NCI-H187 treated with DMSO at 0.1 percent for 48 hours (cell line): ENCODE data around the gene PRDM16.

Experiments
- DNase-seq: peaks from one replicate; lab custom pipeline; 2025; lab: John Stamatoyannopoulos, UW

Gene PRDM16

DNA sequence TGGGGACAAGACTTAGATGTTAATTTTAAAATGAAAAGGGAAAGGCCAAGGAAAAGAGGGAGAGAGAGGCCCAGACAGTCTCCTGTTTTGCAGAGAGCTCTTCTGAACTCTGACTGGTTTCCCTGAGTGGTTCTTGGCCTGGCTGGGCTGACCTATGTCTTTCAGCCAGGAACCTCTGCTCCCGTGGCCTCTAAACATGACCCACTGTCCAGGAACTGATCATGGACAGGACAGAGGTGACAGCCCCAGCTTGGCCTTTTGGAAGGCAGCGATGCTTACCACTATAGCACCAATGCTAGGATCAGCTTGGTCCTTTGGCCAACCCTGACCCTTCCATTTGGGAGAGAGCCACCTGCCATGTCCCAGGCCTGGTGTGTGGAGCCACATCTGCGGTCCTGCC is 55.2 kb downstream of the PRDM16 start:
- no peak for DNase-seq

DNA sequence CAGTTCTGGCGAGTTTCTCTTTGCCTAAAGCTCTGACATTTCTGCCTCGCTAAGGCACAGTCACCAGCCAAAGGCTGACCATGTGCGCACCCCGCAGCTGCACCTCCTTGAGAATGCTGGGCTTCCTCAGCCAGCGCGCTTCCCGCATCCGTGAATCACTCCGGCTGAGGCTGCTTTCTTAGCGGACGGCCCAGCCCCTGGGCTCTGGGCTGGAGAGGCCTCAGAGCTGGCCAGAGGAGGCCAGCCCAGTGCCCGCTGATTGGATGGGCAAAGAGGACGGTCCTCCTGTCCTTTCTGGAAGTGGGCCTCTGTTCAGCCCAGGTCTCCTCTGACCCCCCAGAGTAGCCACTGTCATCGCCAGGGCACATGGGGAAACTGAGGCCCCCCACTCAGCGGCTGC is 56.1 kb downstream of the PRDM16 start:
- no peak for DNase-seq

- no peak for DNase-seq
Measured at GRCh38 chr1:3125546-3126368, 56.8 kb downstream of the PRDM16 start.

DNA sequence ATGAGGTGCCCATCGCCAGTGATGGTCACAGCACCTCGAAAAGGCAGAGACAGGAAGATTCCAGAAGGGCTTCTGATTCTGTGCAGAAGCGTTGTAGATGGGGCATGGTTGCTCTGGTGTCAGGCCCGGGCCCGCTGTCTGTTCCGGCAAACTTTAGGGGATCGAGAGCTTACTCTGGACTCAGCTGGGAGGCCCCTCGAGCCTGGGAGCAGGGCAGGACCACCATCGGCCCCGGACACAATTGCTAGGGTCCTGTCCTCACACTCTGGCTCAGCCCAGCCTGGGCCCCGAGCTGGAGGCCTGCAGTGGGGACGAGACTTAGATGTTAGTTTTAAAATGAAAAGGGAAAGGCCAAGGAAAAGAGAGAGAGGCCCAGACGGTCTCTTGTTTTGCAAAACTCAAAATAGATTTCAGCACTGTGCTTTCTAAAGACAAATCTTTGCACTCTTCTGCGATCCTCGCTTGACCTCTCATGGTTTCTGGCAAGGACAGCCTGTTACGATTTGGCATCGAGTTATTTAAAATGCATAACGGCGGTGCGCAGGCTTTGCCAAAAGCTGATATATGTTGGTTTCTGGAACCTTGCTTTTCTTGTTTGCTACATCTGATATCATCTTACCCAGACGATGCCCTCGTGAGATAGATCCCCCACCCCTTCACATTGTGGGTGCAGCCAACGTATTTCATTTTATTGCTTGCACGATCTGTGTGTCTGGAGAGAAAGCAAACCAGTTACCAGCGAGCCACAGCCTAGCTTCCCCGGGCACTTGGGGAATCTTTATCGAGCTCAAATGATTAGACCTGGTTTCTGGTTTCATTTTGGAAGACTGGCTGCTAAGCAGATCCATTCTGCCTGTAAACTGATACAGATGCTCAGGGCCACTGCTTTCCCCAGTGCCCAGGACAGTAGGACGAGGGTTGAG is 58.0 kb downstream of the PRDM16 start:
- no peak for DNase-seq

- no peak for DNase-seq
Measured at GRCh38 chr1:3127738-3128137, 58.7 kb downstream of the PRDM16 start.

DNA sequence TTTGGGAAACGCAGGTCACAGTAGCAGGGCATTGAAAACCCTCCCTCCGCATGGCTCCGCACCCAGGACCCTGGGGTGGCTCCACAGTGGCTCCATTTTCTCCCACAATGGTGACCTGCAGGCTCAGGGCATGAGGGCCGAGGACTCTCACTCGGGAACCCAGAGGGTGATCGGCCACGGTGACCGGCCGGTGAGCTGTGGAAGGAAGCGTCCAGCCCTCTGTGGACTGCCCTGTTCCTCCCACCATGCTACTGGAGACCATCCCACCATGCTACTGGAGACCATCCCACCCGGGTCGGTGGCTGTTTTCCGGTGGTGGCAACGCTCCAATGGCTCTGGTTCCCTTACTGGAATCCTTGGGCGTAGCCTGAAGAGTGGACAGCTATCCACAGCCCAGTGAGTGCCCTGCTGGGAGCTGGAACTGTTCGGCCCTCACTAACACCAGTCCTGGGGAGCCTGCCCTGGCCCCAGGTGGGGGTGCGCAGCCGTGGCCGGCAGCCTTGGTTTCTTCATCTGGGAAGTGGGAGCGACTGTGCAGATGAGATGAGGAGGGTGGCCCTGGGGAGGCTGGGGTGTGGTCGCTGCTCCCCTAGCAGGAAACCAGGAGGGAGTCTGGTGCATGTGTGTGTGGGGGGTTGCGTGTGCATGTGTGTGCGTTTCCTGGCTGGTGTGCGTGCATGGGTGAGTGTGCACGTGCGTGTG is 59.6 kb downstream of the PRDM16 start:
- DNase-seq, result no peak

GRCh38 chr1:3129133-3129490 is 60.1 kb downstream of the PRDM16 start:
- DNase-seq, result no peak

DNA sequence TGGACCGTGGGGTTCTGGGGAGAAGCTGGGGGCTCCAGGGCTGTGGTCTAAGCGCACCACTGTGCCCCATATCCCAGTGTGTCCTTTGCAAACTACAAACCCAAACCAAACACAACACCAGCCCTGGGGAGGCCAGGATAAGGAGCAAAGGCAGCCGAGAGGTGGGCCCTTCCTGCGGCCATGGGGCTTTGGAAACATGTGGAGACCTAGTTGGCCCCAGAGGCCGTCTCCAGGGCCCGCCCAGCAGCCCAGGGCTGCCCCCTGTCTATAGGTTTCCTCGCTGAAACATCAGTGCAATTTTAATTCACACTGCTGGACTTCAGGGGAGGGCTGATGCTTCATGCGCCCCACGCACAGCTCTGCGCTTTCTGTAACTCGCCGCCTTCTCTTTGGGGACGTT is 61.3 kb downstream of the PRDM16 start:
- no peak for DNase-seq

- no peak for DNase-seq
Measured at GRCh38 chr1:3132660-3133059, 63.7 kb downstream of the PRDM16 start.

GRCh38 chr1:3133686-3134085 is 64.7 kb downstream of the PRDM16 start:
- no peak for DNase-seq

DNA sequence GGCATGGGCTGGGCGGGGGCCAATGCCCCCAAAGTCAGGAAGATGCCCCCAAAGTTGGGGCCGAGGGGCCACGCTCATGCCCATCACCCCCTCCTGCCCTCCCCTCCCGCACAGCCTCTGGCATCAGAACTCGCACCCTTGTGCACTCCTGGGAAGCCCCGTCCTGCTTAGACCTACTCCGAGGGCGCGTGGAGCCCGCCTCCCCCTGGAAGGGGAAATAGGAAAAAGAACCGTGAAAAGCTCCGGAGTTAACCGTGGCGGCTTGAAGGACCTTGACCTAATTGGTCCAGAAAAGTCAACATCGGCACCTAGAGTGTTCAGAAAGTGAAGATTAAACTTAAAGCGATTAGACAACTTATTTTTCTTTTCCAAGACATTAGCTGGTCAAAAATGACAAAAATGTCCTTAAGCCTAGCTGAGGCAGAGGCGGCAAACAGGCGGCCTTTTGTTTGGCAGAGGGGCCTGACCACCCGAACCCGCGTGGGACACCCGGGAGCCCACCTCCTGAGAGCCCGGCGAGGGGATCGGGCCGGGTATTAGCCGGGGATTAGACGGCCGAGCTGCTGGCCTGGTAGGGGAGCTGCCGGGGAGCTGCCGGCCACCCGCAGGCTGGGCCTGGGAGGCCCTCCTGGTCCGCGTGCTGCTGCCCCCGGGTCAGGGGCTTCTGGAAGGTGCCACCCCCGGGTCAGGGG is 65.5 kb downstream of the PRDM16 start:
- DNase-seq, result no peak

GRCh38 chr1:3135073-3135702 is 66.2 kb downstream of the PRDM16 start:
- no peak for DNase-seq

- DNase-seq, result no peak
Measured at GRCh38 chr1:3135744-3136455, 66.9 kb downstream of the PRDM16 start.

GRCh38 chr1:3136532-3136931 is 67.5 kb downstream of the PRDM16 start:
- DNase-seq, result no peak

DNA sequence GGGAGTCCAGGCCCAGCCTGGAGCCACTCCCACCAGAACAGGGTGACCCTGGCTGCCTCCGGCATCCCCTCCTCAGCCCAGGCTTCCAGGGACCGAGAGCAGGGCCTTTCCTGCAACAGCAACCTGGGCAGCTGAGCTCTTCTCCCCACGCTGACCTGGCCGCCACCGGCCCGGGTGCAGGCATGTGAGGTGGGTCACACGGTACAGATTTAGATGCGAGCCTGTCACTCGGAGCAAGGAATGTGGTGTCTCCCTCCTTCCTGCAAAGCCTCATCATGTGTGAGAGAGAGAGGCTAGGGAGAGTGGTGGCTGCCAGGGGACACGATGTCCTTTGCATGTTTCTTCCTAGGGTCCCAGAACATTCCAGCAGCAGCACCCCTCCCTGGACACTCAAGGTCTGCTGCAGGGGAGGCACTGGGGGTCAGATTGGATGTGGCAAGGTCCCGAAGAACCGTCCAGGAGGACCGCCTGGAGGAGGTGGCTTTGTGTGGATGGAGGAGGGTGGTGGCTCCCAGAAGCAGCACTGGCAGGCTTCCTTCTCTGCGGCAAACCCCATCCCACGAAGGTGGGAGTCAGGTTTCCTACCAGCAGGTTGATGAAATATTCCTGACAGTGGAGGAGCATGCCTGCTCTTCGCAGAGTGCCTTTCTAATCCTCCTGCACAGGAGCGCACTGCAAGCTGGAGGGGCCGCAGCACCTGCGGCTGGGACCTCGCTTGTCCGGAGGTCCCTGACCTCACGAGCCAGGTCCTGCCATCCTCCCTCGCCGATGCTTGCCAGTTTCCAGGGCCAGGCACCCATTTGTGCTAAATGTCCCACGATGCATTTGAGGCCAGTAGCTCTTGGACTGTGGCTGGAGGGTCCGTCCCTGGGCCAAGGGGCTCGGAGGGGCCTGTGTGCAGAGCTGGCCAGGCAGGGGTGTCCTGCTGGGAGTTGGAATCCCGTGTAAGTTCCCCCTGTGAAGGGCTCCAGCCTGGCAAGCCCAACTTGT is 68.4 kb downstream of the PRDM16 start:
- no peak for DNase-seq

DNA sequence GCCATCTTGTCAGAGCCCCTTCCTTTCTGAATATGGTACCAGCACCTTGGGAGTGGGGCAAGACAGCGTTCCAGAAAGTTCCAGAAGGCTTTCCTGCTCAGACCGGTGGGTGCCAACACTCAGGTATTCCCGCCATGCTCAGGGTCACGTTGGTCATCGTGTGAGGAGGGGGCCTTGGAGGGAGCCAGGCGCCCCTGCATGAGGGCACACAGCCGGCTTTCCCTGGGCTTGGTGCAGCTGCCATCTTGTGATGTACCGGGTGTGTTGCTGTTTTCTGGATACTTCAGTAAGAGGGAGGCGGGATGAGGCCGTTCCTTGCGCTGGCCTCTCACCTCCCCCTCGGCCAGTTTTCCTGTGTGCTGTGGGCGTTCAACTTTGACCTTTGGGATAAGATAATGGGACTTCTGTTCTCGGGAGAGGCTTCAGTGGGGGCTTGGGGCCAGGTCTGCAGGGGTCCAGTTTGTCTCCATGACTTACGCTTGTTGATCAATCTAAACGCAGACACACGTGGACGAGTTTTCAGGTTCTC is 69.7 kb downstream of the PRDM16 start:
- no peak for DNase-seq

DNA sequence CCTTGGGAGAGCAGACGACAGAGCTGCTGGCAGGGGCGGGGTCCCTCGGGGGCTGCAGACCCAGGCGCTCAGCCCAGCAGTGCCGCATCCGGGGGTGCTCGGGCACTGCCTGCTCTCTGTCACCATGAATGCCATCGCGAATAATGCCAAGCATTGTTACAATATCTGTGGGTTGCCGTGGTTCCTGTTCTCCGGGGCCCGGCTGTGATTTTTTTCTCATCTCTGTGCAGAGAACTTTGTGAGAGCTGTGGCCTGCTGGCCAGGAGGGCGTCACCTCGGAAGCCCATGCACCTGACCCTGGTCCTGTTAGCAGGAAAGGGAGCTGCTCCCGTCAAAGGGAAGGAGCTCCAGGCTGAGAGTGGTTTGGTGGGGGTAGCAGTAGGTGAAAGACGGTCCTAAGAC is 70.4 kb downstream of the PRDM16 start:
- DNase-seq, result no peak

DNA sequence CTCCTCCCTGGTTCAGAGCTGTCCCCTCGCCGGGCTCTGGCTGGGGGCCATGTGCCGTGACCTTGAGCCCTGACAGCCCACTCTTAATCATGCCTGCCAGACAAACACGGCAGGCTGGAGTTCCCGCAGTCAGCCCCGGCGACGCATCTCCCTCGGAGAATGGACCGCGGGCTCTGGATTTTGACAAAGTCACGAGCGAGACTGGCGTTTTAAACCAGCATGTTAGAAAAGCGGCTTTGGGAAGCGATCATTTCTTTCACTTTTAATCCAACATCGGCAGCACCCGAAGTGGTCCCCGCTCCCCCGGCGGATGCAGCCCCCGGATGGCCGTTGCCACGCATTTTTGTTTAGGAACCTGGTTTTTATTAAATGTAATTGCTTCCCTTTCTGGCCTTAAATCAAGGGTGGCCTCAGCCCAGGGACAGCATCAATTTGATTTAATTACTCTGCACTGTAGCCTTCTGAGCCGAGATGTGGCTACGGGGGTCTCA is 70.9 kb downstream of the PRDM16 start:
- no peak for DNase-seq

GRCh38 chr1:3140437-3140836 is 71.4 kb downstream of the PRDM16 start:
- no peak for DNase-seq
